IPS-18a (cell line): ENCODE results near the gene CDC25B.
"Not testable (repeated sequence)": the region's sequence is repeated elsewhere in the genome, so short reads cannot be mapped to it uniquely, and the experiment has no call there.

Experiments
- H3K27ac ChIP-seq: one replicate; pipeline ENCODE4 v1.5.1; 2013; ENCODE audit warnings: low read length
- H3K27me3 ChIP-seq: one replicate; pipeline ENCODE4 v1.6.1; 2013; ENCODE audit warnings: mild to moderate bottlenecking, low read length; ENCODE audit not compliant: control insufficient read depth, insufficient read depth
- H3K36me3 ChIP-seq: one replicate; pipeline ENCODE4 v1.6.1; 2013; ENCODE audit warnings: low read depth, low read length; ENCODE audit not compliant: control insufficient read depth
- H3K4me1 ChIP-seq: one replicate; pipeline ENCODE4 v1.6.1; 2013; ENCODE audit warnings: low read depth, low read length; ENCODE audit not compliant: control insufficient read depth
- H3K4me3 ChIP-seq: one replicate; pipeline ENCODE4 v1.5.1; 2013; ENCODE audit warnings: low read length
- H3K9ac ChIP-seq: one replicate; pipeline ENCODE4 v1.6.1; 2013; ENCODE audit warnings: mild to moderate bottlenecking, low read length, moderate library complexity
- H3K9me3 ChIP-seq: one replicate; pipeline ENCODE4 v1.6.1; 2013; ENCODE audit warnings: low read depth, low read length; ENCODE audit not compliant: control insufficient read depth

CDC25B gene

DNA sequence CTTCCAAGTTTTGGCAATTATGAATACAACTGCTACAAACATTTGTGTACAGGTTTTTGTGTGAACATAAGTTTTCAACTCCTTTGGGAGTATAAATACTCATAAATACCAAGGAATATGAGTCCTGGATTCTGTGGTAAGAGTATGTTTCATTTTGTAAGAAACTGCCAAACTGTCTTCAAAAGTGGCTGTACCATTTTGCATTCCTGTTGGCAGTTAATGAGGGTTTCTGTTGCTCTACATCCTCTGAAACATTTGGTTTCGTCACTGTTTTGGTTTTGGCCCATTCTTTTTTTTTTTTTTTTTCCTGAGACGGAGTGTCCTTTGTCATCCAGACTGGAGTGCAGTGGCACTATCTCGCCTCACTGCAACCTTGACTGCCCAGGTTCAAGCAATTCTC is 32.7 kb downstream of the CDC25B start:
- Histone ChIP-seq H3K27ac (no peak overlapping the region), H3K4me3 (no peak overlapping the region), H3K9ac (no peak overlapping the region), H3K4me1 (no peaks in the 10 kb centered on the region), H3K9me3 (no peaks in the 10 kb centered on the region), H3K36me3 (no peaks in the 10 kb centered on the region), H3K27me3 (no peaks in the 10 kb centered on the region)

GRCh38 chr20:3829891-3830290 is 33.8 kb downstream of the CDC25B start:
- H3K4me3 ChIP-seq, H3K9ac ChIP-seq, H3K4me1 ChIP-seq, H3K27me3 ChIP-seq, H3K27ac ChIP-seq, H3K36me3 ChIP-seq, H3K9me3 ChIP-seq: not testable (repeated sequence)

DNA sequence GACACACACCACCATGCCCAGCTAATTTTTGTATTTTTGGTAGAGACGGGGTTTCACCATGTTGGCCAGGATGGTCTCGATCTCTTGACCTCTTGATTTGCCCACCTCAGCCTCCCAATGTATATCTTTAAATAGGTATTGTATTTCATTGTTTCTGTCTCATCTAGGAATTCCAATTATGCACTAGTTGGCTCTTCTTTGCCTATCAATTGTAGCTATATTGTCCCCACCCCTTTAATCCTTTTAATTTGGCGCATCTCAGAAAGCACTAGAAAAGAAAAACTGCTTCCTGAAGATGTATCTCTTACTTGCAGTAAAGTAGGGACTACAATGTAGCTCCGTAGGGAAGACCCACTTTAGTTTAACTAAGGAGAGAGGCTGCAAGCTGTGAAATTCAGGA is 40.0 kb downstream of the CDC25B start:
- Histone ChIP-seq H3K9me3 (no peaks in the 10 kb centered on the region), H3K27me3 (no peaks in the 10 kb centered on the region), H3K27ac (no peak overlapping the region)

DNA sequence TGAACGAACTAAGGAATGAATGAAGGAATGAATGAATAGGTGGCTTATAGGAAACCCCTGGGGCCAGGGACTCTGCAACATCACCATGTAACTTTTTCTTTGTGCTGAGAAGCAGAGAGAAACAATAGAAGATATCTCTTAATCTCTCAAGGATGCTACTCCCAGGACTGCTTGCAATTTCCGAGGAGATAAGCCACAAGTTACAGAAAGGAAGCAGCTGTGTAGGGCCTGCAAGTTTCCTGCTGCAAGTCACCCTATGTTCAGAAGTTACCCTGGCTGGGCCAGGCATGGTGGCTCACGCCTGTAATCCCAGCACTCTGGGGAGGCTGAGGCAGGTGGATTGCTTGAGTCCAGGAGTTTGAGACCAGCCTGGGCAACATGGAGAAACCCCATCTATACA is 43.2 kb downstream of the CDC25B start:
- Histone ChIP-seq H3K9me3 (no peaks in the 10 kb centered on the region), H3K27me3 (no peaks in the 10 kb centered on the region), H3K4me3 (no peak overlapping the region), H3K4me1 (no peaks in the 10 kb centered on the region), H3K9ac (no peak overlapping the region), H3K36me3 (no peaks in the 10 kb centered on the region), H3K27ac (no peak overlapping the region)

More for the DNA sequence above, 40.0 kb downstream of the CDC25B start:
- H3K4me3 ChIP-seq = no peak overlapping the region
- no peaks in the 10 kb centered on the region for H3K36me3 ChIP-seq
- no peaks in the 10 kb centered on the region for H3K4me1 ChIP-seq
- no peak overlapping the region for H3K9ac ChIP-seq

DNA sequence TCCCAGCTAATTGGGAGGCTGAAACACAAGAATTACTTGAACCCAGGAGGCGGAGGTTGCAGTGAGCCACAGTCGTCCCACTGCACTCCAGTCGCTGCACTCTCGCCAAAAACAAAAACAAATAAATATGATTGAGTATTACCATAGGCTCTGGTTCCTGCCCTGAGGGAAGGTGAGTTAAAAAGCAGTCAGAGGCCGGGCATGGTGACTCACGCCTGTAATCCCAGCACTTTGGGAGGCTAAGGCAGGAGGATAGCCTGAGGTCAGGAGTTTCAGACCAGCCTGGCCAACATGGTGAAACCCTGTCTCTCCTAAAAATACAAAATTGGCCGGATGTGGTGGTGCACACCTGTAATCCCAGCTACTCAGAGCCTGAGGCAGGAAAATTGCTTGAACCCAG is 44.1 kb downstream of the CDC25B start:
- not testable (repeated sequence) for H3K4me1 ChIP-seq, H3K4me3 ChIP-seq, H3K27ac ChIP-seq, H3K27me3 ChIP-seq, H3K9me3 ChIP-seq, H3K9ac ChIP-seq, H3K36me3 ChIP-seq

DNA sequence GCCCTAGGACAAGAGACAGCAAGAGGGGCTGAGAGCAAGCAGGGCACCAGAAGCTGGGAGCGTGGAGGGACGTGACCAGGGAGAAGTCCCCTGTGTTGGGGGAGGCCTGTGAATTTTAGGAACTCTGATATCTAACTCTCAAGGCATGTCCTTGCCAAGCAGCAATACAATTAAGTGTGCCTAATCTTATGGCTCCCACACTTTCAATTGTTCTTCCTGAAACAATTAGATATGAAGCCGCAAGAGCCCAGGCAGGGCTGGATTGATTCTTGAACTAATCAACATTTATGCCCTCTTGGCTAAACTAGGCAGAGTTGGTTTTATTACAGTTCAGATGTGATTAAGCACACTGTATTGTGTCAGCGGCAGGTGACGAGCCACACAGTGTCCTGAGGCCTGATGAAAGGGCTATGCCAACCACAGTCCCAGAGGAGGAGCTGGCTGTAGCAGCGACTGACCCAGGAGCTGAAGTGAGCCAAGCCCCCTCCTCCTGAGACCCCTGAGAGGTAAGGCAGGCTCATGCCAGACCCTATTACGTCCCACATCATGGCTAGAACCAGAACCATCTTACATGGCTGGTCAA is 46.3 kb downstream of the CDC25B start:
- Histone ChIP-seq H3K27me3 (no peaks in the 10 kb centered on the region), H3K9me3 (no peaks in the 10 kb centered on the region), H3K9ac (no peak overlapping the region), H3K4me1 (peaks cover 2% of the 10 kb centered on the region), H3K36me3 (no peaks in the 10 kb centered on the region), H3K4me3 (no peak overlapping the region), H3K27ac (no peak overlapping the region)

DNA sequence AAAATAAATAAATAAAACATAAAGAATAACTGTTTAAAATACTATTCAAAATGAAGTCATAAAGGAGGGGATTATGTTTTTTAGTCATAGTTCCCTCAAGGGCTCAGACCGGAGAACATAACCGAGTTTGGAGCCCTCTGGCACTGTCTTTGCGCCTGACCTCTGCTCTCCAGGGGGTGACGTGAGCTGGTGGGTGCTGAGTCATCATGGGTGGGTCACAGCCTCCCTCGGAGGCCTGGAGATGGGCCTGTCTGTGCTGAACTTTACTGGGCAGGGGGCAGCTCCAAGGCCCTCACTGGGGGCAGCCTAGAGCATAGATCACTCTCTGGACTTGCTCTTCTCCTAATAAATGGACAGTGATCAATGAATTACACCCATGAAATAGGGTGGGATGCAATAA is 47.4 kb downstream of the CDC25B start:
- Histone ChIP-seq H3K36me3 (no peaks in the 10 kb centered on the region), H3K27ac (no peak overlapping the region), H3K4me1 (peaks cover 3% of the 10 kb centered on the region), H3K9me3 (no peaks in the 10 kb centered on the region), H3K27me3 (no peaks in the 10 kb centered on the region), H3K4me3 (no peak overlapping the region), H3K9ac (no peak overlapping the region)

- not testable (repeated sequence) for H3K36me3 ChIP-seq, H3K4me3 ChIP-seq, H3K4me1 ChIP-seq, H3K27ac ChIP-seq, H3K27me3 ChIP-seq, H3K9ac ChIP-seq, H3K9me3 ChIP-seq
These were observed 48.0 kb downstream of the CDC25B start for GRCh38 chr20:3843990-3844619.

DNA sequence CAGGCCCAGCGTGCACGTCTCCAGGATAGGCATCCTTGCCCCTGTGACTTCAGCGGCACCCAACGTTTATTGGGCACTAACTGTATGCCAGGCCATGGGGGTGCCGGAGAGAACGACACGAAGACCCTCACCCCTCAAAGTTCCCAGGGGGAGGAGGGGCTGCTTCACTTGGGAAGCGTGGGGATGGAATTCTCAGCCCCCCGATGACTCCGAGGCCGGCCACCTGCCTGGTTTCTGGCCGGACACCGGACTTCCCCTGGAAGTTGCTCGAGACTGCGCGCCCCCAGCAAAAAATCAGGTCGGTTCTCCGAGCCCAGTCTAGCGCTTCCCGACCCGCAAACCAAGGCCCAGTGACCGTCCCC is 50.2 kb downstream of the CDC25B start:
- no peak overlapping the region for H3K27ac ChIP-seq
- H3K9me3 ChIP-seq = no peaks in the 10 kb centered on the region
- H3K36me3 ChIP-seq = no peaks in the 10 kb centered on the region
- peaks cover 3% of the 10 kb centered on the region for H3K4me1 ChIP-seq
- peak overlapping the region; percentile 60 for H3K4me3 ChIP-seq
- H3K9ac ChIP-seq = peak overlapping the region; percentile 75
- H3K27me3 ChIP-seq = no peaks in the 10 kb centered on the region

DNA sequence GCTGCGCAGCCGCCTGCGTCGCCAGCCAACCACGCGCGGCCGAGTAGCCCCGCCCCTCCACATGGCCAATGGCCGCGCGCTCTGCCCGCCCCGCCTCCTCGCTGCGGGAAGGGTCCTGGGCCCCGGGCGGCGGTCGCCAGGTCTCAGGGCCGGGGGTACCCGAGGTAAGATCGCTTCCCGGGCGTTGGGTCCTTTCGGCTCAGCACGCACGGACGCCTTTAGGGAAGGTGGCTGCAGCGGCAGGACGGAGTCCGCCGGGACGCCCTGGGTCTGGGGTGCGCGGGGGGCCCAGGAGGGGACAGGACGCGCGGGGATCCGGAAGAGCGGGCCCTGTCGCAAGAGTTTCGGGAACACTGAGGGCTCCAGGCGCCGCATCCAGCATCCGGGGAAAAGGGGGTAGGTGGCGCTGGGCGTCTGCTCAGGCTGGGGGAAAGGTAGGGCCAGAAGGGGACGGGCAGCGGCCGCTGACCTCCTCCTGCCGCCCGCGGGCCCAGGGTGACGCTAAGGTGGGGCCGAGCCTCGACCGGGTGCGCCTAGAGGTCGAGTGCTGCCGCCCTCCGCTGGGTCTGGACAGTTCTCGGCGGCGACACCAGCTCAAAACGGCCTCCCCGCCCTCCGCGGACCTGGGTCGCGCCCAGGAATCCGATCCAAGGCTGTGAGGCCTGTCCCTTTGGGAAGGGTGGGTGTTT is 50.8 kb downstream of the CDC25B start, which contains the start of gene MAVS:
Gene MAVS (plus strand): TSS at position 95 of the 689 bp plus-strand sequence. CDS start 7,791 bp downstream, outside the sequence.
- Histone ChIP-seq H3K9ac (peak within 1 kb of the TSS; percentile 75), H3K4me1 (peaks cover 3% of the 10 kb centered on the region), H3K4me3 (peak within 1 kb of the TSS; percentile 60), H3K27ac (peak within 1 kb of the TSS; percentile 28), H3K9me3 (no peaks in the 10 kb centered on the region), H3K36me3 (no peaks in the 10 kb centered on the region), H3K27me3 (no peaks in the 10 kb centered on the region)

DNA sequence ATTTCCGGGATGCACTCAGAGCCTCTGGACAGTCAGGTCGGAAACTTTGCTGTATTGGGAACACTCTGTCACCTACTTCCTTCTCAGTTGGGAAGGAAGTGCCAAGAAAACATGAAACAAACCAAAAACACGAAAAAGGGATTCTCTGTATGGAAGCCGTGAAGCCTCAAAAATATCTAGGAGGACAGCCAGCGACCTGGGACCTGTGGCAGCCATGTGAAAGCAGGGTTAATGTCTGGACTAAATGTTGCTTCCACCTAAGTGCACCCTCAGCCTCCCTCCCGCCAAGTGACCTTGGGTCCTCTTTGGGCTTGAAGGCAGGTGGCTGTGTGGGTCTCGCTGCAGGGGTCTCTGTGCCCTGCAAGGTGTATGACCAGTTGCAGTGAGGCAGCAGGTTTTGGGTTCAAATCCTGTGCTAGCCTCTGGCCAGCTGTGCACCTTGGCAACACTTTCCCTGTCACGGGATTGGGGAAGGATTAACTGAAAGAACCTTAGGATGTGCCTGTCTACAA is 51.4 kb downstream of the CDC25B start:
- H3K9ac ChIP-seq = peak overlapping the region; percentile 75
- H3K27ac ChIP-seq = no peak overlapping the region
- H3K4me1 ChIP-seq = peaks cover 3% of the 10 kb centered on the region
- H3K9me3 ChIP-seq = no peaks in the 10 kb centered on the region
- H3K27me3 ChIP-seq = no peaks in the 10 kb centered on the region
- H3K36me3 ChIP-seq = no peaks in the 10 kb centered on the region
- peak overlapping the region; percentile 60 for H3K4me3 ChIP-seq

- Histone ChIP-seq H3K27me3 (no peaks in the 10 kb centered on the region), H3K36me3 (no peaks in the 10 kb centered on the region), H3K27ac (no peak overlapping the region), H3K4me1 (peaks cover 3% of the 10 kb centered on the region), H3K4me3 (no peak overlapping the region), H3K9me3 (no peaks in the 10 kb centered on the region), H3K9ac (no peak overlapping the region)
These were observed 52.5 kb downstream of the CDC25B start for GRCh38 chr20:3848565-3848964.
